Measurements from ENCODE around the gene PIGX.

PIGX gene

GRCh38 chr3:196711838-196712513 lies at the start of gene PIGX, which contains the start of gene CEP19:
Gene PIGX (plus strand): TSS chr3:196712377.
Gene CEP19 (minus strand): TSS chr3:196712250. CDS start chr3:196708657, 3,593 bp downstream.
- no peak for TF ChIP-seq CTCF (IDR thresholded peaks at IDR 0.05; ENCODE audit: control extremely low read depth, extremely low read depth, low read depth, missing control alignments)
- POLR2A ChIA-PET = interaction anchor here (1.0 to 2.0 kb wide), 2 partner anchors 27 to 28 kb away, joined by 3 to 7 read pairs; partner anchors contain the start of gene PAK2
- CTCF ChIA-PET = interaction anchor here (1.0 kb wide), 1 partner anchor 27 kb away, joined by 4 read pairs; no protein-coding TSS in a partner anchor
- peak; percentile 96 for DNase-seq (ENCODE audit: extremely low spot score)

- DNase-seq (ENCODE audit: extremely low spot score) = no peak
- CTCF ChIA-PET = interaction anchor here (0.8 to 1.5 kb wide), 5 partner anchors 8 to 22 kb away, joined by 3 to 4 read pairs (median 3); no protein-coding TSS in a partner anchor
- TF ChIP-seq CTCF (IDR thresholded peaks at IDR 0.05; ENCODE audit: control extremely low read depth, extremely low read depth, low read depth, missing control alignments) = no peak
- POLR2A ChIA-PET = no interaction called here
These were observed 49.2 kb upstream of the PIGX start for GRCh38 chr3:196662711-196663571.

GRCh38 chr3:196666001-196666867 lies 45.9 kb upstream of the PIGX start:
- DNase-seq (ENCODE audit: extremely low spot score) = no peak
- ChIA-PET CTCF (interaction anchor here (2.0 kb wide), 1 partner anchor 19 kb away, joined by 9 read pairs; no protein-coding TSS in a partner anchor), POLR2A (no interaction called here)
- TF ChIP-seq CTCF (IDR thresholded peaks at IDR 0.05; ENCODE audit: control extremely low read depth, extremely low read depth, low read depth, missing control alignments) = no peak

GRCh38 chr3:196667056-196667825 lies 44.9 kb upstream of the PIGX start:
- POLR2A ChIA-PET = no interaction called here
- DNase-seq (ENCODE audit: extremely low spot score) = no peak

DNA sequence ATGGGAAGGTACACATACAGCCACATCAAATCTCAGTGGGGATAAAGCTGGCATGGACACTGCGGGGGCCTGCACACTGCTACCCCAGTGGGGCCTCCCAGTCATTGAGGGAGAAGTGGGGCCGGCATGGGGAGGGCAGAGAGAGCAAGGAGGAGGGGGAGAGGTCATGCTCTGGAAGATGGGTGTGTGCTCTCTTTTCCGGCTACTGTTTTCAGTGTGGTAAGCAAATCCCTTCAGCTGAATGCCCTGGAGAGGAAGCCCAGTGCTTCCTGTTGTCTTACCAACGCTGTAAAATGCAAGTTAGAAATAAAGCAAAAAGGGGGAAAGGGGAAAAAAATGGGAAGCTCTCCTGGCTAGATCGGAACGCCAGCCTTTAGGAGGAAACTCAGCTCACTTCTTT lies 41.8 kb upstream of the PIGX start:
- ChIA-PET CTCF (interaction anchor here (1.8 kb wide), 2 partner anchors 10 to 21 kb away, joined by 4 to 6 read pairs; no protein-coding TSS in a partner anchor), POLR2A (no interaction called here)
- TF ChIP-seq CTCF (IDR thresholded peaks at IDR 0.05; ENCODE audit: control extremely low read depth, extremely low read depth, low read depth, missing control alignments) = no peak
- DNase-seq (ENCODE audit: extremely low spot score) = no peak

More at GRCh38 chr3:196667056-196667825, 44.9 kb upstream of the PIGX start:
- CTCF ChIA-PET = interaction anchor here (1.0 kb wide), 1 partner anchor 10 kb away, joined by 3 read pairs; no protein-coding TSS in a partner anchor
- no peak for TF ChIP-seq CTCF (IDR thresholded peaks at IDR 0.05; ENCODE audit: control extremely low read depth, extremely low read depth, low read depth, missing control alignments)
